HepG2 (cell line): ENCODE data around the gene EPN2. TPM values are rescaled to one million over a fixed set of nuclear protein-coding genes. Genes with fewer than 3 reads are reported as not detected.

ENCODE experiments used
- ATRX ChIP-seq: sonication (generic); formaldehyde crosslinking; IDR thresholded peaks from 2 replicates; pipeline ENCODE4 v1.4.0; 2020; ENCODE audit warnings: missing genetic modification reagents, borderline replicate concordance
- ELF1 ChIP-seq: sonication (generic); formaldehyde crosslinking; IDR thresholded peaks from 2 replicates; pipeline ENCODE4 v1.4.0; 2020; ENCODE audit warnings: missing genetic modification reagents
- GMEB1 ChIP-seq: sonication (generic); formaldehyde crosslinking; IDR thresholded peaks from 2 replicates; pipeline ENCODE4 v1.5.1; 2020; ENCODE audit warnings: missing genetic modification reagents, mild to moderate bottlenecking, borderline replicate concordance
- JUN ChIP-seq: sonication (generic); formaldehyde crosslinking; IDR thresholded peaks from 2 replicates; pipeline ENCODE4 v1.4.0; 2020; ENCODE audit warnings: mild to moderate bottlenecking, missing genetic modification reagents
- JUND ChIP-seq: sonication (generic); formaldehyde crosslinking; IDR thresholded peaks from 2 replicates; pipeline ENCODE4 v1.8.0; 2022; ENCODE audit warnings: mild to moderate bottlenecking, missing genetic modification reagents
- MYC ChIP-seq: sonication (generic); formaldehyde crosslinking; IDR thresholded peaks from 2 replicates; pipeline ENCODE4 v1.9.0; 2021; ENCODE audit warnings: missing genetic modification reagents, borderline replicate concordance
- MYNN ChIP-seq: sonication (generic); formaldehyde crosslinking; IDR thresholded peaks from 2 replicates; pipeline ENCODE4 v1.4.0; 2020; ENCODE audit warnings: mild to moderate bottlenecking, low read depth, missing genetic modification reagents
- NFYC ChIP-seq: IDR thresholded peaks from 2 replicates; pipeline ENCODE4 v1.6.1; 2016; ENCODE audit warnings: missing genetic modification reagents, missing compliant biosample characterization
- POLR2G ChIP-seq: fragments of 200-400 bp; formaldehyde crosslinking; IDR thresholded peaks from 2 replicates; pipeline ENCODE4 v1.6.1; 2018; ENCODE audit warnings: mild to moderate bottlenecking, low read depth, low read length, moderate library complexity
- SIN3A ChIP-seq: IDR thresholded peaks from 2 replicates; pipeline ENCODE4 v1.6.1; 2011; ENCODE audit warnings: low read depth, mild to moderate bottlenecking, control low read depth, low read length, borderline replicate concordance
- SMAD3 ChIP-seq: sonication (generic); formaldehyde crosslinking; IDR thresholded peaks from 2 replicates; pipeline ENCODE4 v1.4.0; 2020; ENCODE audit warnings: missing genetic modification reagents
- SYNCRIP ChIP-seq: fragments of 200-400 bp; formaldehyde crosslinking; IDR thresholded peaks from 2 replicates; pipeline ENCODE4 v1.6.1; 2018; ENCODE audit warnings: mild to moderate bottlenecking, low read depth, low read length; ENCODE audit not compliant: insufficient read depth
- TP53 ChIP-seq: sonication (generic); formaldehyde crosslinking; conservative IDR thresholded peaks from 2 replicates; pipeline ENCODE4 v1.4.0; 2020; ENCODE audit warnings: missing genetic modification reagents
- ZBTB40 ChIP-seq, 2 experiments: fragments of 450-650 bp in 1 of 2; sonication (generic) in 1 of 2; formaldehyde crosslinking in 1 of 2; IDR thresholded peaks; 2 replicates each; pipeline versions ENCODE4 v1.6.1 to v1.8.0; 2016 to 2022; ENCODE audit warnings: antibody characterized with exemption in 1 of 2, mild to moderate bottlenecking in 1 of 2, missing genetic modification reagents in 1 of 2
- ZMYM2 ChIP-seq: sonication (generic); formaldehyde crosslinking; IDR thresholded peaks from 2 replicates; pipeline ENCODE4 v1.8.0; 2022; ENCODE audit warnings: mild to moderate bottlenecking, missing genetic modification reagents
- ZNF343 ChIP-seq: sonication (generic); formaldehyde crosslinking; IDR thresholded peaks from 2 replicates; pipeline ENCODE4 v1.4.0; 2020; ENCODE audit warnings: mild to moderate bottlenecking, missing genetic modification reagents
- ZNF543 ChIP-seq: sonication (generic); formaldehyde crosslinking; IDR thresholded peaks from 2 replicates; pipeline ENCODE4 v1.4.0; 2020; ENCODE audit warnings: mild to moderate bottlenecking, missing genetic modification reagents
- ZSCAN20 ChIP-seq: sonication (generic); formaldehyde crosslinking; IDR thresholded peaks from 2 replicates; pipeline ENCODE4 v1.4.0; 2020; ENCODE audit warnings: missing genetic modification reagents, mild to moderate bottlenecking, borderline replicate concordance
- polyA plus RNA-seq, 8 experiments: library from polyadenylated mRNA; depleted of rRNA in 3 of 8; stranded (reverse) in 7 of 8; unstranded in 1 of 8; fragments of >200 nt; fragmentation: Illumina TruSeq in 4 of 8; extraction: Trizol in 4 of 8; gene quantifications; 2 replicates each; pipeline versions ENCODE4 v1.2.1 to v1.2.3, GENCODE V29; 2011 to 2016; ENCODE audit warnings: low read depth in 4 of 8, missing spikeins in 1 of 8, mixed read lengths in 1 of 8; ENCODE audit not compliant: insufficient read depth in 1 of 8
- total RNA-seq, 5 experiments: library from RNA; depleted of rRNA; stranded (reverse); fragments of >200 nt; fragmentation: Illumina TruSeq; extraction: Trizol; gene quantifications; 2 replicates each; pipeline ENCODE4 v1.2.3, GENCODE V29; 2016; ENCODE audit warnings: low read depth in 1 of 5

Gene EPN2
- total and polyA plus RNA-seq, 2 of the 13 experiments (the other 11 are each of a cell fraction or from before 2014, with no cell fraction given) = 7.8 to 19.2 TPM

- TF ChIP-seq ZBTB40 (IDR thresholded peaks at IDR 0.05) = peak; percentile 65
- TF ChIP-seq ZBTB40 (CRISPR knock-in tag; IDR thresholded peaks at IDR 0.05) = 0 out of 2 replicates have a peak, but pooled peaks have one; percentile 55
- peak; percentile 79; the same call in 1 of the 2 replicates for TF ChIP-seq ZNF543
- peak; percentile 54; the same call in 1 of the 2 replicates for TF ChIP-seq MYC (CRISPR knock-in tag)
- TF ChIP-seq ZSCAN20 (CRISPR knock-in tag) = 0 out of 2 replicates have a peak, but pooled peaks have one; percentile 15
- TF ChIP-seq TP53 (CRISPR knock-in tag) = peak; percentile 67; the same call in 1 of the 2 replicates
- TF ChIP-seq JUN = peak; percentile 48; the same call in 1 of the 2 replicates
- peak; percentile 78; the same call in 1 of the 2 replicates for TF ChIP-seq SMAD3 (CRISPR knock-in tag)
- peak; percentile 93 for TF ChIP-seq GMEB1 (CRISPR knock-in tag)
- peak; percentile 96 for TF ChIP-seq POLR2G
- 0 out of 2 replicates have a peak, but pooled peaks have one; percentile 87 for TF ChIP-seq NFYC
- peak; percentile 88 for TF ChIP-seq ELF1
- no peak for TF ChIP-seq JUND
- TF ChIP-seq ZMYM2 (CRISPR knock-in tag) = no peak
- no peak for TF ChIP-seq MYNN (CRISPR knock-in tag)
- TF ChIP-seq ZNF343 (CRISPR knock-in tag) = peak; percentile 26; the same call in 1 of the 2 replicates
- no peak for TF ChIP-seq ATRX (CRISPR knock-in tag)
- no peak for TF ChIP-seq SYNCRIP
- TF ChIP-seq SIN3A = peak; percentile 70; the same call in 1 of the 2 replicates
These were observed 140.6 kb downstream of the EPN2 start (continued) for GRCh38 chr17:19377602-19378415.
